ENCODE measurements around the gene AGAP1. TPM values are rescaled to one million over a fixed set of nuclear protein-coding genes. Genes with fewer than 3 reads are reported as not detected.

AGAP1 gene
- polyA plus RNA-seq, 2 of the 4 experiments (the other 2 are of a cell fraction): 20.2 to 21.9 TPM

DNA sequence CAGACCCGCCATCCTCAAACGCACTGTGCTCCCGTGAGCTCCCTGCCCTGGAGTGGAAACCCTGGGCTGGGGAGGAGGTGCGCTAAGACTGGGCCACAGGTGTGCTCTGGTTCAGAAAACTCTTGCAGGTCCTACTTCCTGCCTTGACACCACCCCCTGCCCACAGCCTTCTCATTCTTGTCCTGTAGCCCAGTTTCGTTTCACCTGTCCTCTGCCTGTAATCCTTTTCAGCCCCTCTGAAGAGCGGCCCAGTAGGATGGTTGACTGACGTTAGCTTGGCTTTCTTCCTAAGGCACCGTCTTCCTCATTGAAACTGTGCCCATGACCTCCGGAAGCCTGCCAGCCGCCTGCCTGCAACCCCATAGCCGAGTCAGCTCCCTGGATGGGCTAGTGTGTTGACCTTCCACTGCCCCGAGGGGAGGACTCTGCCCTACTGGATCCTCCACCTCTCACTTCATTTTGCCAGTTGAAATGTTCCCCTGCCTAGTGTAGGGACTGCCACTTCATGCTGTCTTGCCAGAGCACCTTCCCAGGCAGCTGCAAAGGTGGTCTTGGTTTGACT, 116.9 kb downstream of the AGAP1 start:
- ATAC-seq (no peak), DNase-seq (ENCODE audit: low read depth in 1 of 2, low spot score in 1 of 2) (no peak), FAIRE-seq (no peak)
- Histone ChIP-seq H3K9me3 (no peaks in the 10 kb centered on the region), H3K4me2 (no peak overlapping the region), H3K4me3 (no peak overlapping the region), H3K27ac (no peak overlapping the region), H3K4me1 (0 out of 3 replicates have a peak, but pooled peaks cover 2% of the 10 kb centered on the region)
- ChIA-PET POLR2A (no interaction called here), CTCF (interaction anchor here (0.6 to 2.3 kb wide), 5 partner anchors 18 to 359 kb away, joined by 3 to 9 read pairs (median 3); no protein-coding TSS in a partner anchor)
- TF ChIP-seq HDAC2 (IDR thresholded peaks at IDR 0.05): no peak
- TF ChIP-seq MYC (IDR thresholded peaks at IDR 0.05; ENCODE audit: borderline replicate concordance, low read length): no peak
- TF ChIP-seq, protein P1, sequence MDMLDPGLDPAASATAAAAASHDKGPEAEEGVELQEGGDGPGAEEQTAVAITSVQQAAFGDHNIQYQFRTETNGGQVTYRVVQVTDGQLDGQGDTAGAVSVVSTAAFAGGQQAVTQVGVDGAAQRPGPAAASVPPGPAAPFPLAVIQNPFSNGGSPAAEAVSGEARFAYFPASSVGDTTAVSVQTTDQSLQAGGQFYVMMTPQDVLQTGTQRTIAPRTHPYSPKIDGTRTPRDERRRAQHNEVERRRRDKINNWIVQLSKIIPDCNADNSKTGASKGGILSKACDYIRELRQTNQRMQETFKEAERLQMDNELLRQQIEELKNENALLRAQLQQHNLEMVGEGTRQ (IDR thresholded peaks at IDR 0.05): no peak
- no peak for TF ChIP-seq POLR2AphosphoS2 (conservative IDR thresholded peaks at IDR 0.05; ENCODE audit: low read length)
- no peak for TF ChIP-seq CBX8 (IDR thresholded peaks at IDR 0.05)
- no peak for TF ChIP-seq RARB (CRISPR knock-in tag; IDR thresholded peaks at IDR 0.05)
- TF ChIP-seq EP300 (IDR thresholded peaks at IDR 0.05): no peak
- no peak for TF ChIP-seq CEBPB (IDR thresholded peaks at IDR 0.05)
- no peak for TF ChIP-seq RAD21 (conservative IDR thresholded peaks at IDR 0.05 in 1 of 2, IDR thresholded peaks at IDR 0.05 in 1 of 2)
- TF ChIP-seq, protein P2, sequence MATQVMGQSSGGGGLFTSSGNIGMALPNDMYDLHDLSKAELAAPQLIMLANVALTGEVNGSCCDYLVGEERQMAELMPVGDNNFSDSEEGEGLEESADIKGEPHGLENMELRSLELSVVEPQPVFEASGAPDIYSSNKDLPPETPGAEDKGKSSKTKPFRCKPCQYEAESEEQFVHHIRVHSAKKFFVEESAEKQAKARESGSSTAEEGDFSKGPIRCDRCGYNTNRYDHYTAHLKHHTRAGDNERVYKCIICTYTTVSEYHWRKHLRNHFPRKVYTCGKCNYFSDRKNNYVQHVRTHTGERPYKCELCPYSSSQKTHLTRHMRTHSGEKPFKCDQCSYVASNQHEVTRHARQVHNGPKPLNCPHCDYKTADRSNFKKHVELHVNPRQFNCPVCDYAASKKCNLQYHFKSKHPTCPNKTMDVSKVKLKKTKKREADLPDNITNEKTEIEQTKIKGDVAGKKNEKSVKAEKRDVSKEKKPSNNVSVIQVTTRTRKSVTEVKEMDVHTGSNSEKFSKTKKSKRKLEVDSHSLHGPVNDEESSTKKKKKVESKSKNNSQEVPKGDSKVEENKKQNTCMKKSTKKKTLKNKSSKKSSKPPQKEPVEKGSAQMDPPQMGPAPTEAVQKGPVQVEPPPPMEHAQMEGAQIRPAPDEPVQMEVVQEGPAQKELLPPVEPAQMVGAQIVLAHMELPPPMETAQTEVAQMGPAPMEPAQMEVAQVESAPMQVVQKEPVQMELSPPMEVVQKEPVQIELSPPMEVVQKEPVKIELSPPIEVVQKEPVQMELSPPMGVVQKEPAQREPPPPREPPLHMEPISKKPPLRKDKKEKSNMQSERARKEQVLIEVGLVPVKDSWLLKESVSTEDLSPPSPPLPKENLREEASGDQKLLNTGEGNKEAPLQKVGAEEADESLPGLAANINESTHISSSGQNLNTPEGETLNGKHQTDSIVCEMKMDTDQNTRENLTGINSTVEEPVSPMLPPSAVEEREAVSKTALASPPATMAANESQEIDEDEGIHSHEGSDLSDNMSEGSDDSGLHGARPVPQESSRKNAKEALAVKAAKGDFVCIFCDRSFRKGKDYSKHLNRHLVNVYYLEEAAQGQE (IDR thresholded peaks at IDR 0.05): no peak
- no peak for TF ChIP-seq RCOR1 (IDR thresholded peaks at IDR 0.05; ENCODE audit: low read depth, low read length)
- no peak for TF ChIP-seq RFX5 (IDR thresholded peaks at IDR 0.05)
- TF ChIP-seq ZNF302 (CRISPR knock-in tag; IDR thresholded peaks at IDR 0.05): no peak
- no peak for TF ChIP-seq JUNB (IDR thresholded peaks at IDR 0.05)
- WGBS (ENCODE audit: missing lambda C conversion rate): 91% methylated on average over 12 of the region's 12 CpGs

GRCh38 chr2:235611349-235611748, 117.5 kb downstream of the AGAP1 start:
- CTCF ChIA-PET: interaction anchor here (1.9 to 2.3 kb wide), 2 partner anchors 82 to 135 kb away, joined by 6 to 9 read pairs; no protein-coding TSS in a partner anchor
- Histone ChIP-seq H3K27ac (no peak overlapping the region), H3K4me1 (0 out of 3 replicates have a peak, but pooled peaks cover 2% of the 10 kb centered on the region), H3K9me3 (no peaks in the 10 kb centered on the region), H3K4me3 (no peak overlapping the region), H3K4me2 (no peak overlapping the region)
- no peak for FAIRE-seq
- ATAC-seq: no peak
- no peak for DNase-seq (ENCODE audit: low read depth in 1 of 2, low spot score in 1 of 2)
- no peak for TF ChIP-seq PBX3 (IDR thresholded peaks at IDR 0.05)
- no peak for TF ChIP-seq ZFP36 (IDR thresholded peaks at IDR 0.05; ENCODE audit: borderline replicate concordance, partially characterized antibody)
- no peak for TF ChIP-seq EP300 (IDR thresholded peaks at IDR 0.05)
- no peak for TF ChIP-seq ATOH8 (CRISPR knock-in tag; IDR thresholded peaks at IDR 0.05; ENCODE audit: low read depth)
- 94% methylated on average over 1 of the region's 1 CpG for WGBS (ENCODE audit: missing lambda C conversion rate)
- POLR2A ChIA-PET: no interaction called here

All from A549 (cell line).